Tibial artery (tissue), 4 donors: Measurements from ENCODE around the gene TMEM114.

Experiments
- DNase-seq, 2 donors: peaks; one replicate each; pipeline ENCODE4 v3.0.0-alpha.2; 2019
- H3K27ac ChIP-seq, 2 donors: fragments of 200-600 bp; sonication (generic) in 1 of 2; 1 replicate in 1 of 2; 2 replicates in 1 of 2; pipeline ENCODE4 v1.5.1; 2018 to 2019; ENCODE audit warnings: mild to moderate bottlenecking in 1 of 2
- H3K27me3 ChIP-seq, 2 donors: fragments of 200-600 bp; sonication (generic) in 1 of 2; one replicate each; pipeline versions ENCODE4 v1.5.1 to v1.6.0; 2016 to 2019
- H3K36me3 ChIP-seq, 3 donors: fragments of 200-600 bp; sonication (generic) in 2 of 3; one replicate each; pipeline ENCODE4 v1.5.1; 2016 to 2019; ENCODE audit warnings: mild to moderate bottlenecking in 2 of 3
- H3K4me1 ChIP-seq, 4 donors: fragments of 200-600 bp; sonication (generic) in 2 of 4; 1 replicate in 3 of 4; 2 replicates in 1 of 4; pipeline ENCODE4 v1.5.1; 2016 to 2019
- H3K4me3 ChIP-seq, 2 donors: fragments of 200-600 bp; sonication (generic) in 1 of 2; 1 replicate in 1 of 2; 2 replicates in 1 of 2; pipeline ENCODE4 v1.5.1; 2018 to 2019; ENCODE audit warnings: mild to moderate bottlenecking in 2 of 2
- H3K9me3 ChIP-seq, 3 donors: fragments of 200-600 bp; sonication (generic) in 1 of 3; one replicate each; pipeline ENCODE4 v1.5.1; 2016 to 2019
- intact Hi-C: fragments of 100-400 bp; cut with DNase I; formaldehyde crosslinking; loops from one replicate; pipeline ENCODE4 v1.15.0; 2023; ENCODE audit warnings: low total_unique reads
- TF ChIP-seq, protein P1 (sequence below), 2 experiments: fragments of 200-600 bp in 1 of 2; fragments of 450-650 bp in 1 of 2; IDR thresholded peaks; one replicate each; pipeline ENCODE4 v1.5.1; 2017 to 2019; ENCODE audit warnings: antibody characterized with exemption in 2 of 2, mild to moderate bottlenecking in 1 of 2, moderate library complexity in 1 of 2

TMEM114 gene

DNA sequence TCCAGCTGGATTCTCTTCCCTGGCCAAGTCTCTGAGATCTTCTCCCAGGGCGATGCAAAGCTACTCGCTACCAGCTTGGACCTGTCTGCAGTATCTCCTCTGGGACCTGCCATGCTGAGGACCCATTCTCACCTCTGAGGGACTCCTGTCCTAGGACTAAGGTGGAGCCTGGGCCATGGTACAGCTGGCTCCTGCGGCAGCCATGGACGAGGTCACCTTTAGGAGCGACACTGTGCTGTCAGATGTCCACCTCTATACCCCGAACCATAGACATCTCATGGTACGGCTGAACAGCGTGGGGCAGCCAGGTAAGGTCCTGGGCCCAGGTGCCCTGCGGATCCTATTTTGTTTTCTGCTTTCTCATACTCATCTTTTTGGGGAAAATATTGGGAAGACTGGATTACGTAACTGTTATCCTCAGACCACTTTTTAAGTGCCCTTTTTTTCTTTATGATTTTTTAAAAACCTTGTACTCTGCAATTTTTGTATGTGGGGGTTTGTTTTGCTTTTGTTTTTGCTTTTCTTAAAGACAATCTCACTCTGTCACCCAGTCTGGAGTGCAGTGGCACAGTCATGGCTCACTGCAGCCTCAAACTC is 35.3 kb upstream of the TMEM114 start:
- TF ChIP-seq, protein P1, sequence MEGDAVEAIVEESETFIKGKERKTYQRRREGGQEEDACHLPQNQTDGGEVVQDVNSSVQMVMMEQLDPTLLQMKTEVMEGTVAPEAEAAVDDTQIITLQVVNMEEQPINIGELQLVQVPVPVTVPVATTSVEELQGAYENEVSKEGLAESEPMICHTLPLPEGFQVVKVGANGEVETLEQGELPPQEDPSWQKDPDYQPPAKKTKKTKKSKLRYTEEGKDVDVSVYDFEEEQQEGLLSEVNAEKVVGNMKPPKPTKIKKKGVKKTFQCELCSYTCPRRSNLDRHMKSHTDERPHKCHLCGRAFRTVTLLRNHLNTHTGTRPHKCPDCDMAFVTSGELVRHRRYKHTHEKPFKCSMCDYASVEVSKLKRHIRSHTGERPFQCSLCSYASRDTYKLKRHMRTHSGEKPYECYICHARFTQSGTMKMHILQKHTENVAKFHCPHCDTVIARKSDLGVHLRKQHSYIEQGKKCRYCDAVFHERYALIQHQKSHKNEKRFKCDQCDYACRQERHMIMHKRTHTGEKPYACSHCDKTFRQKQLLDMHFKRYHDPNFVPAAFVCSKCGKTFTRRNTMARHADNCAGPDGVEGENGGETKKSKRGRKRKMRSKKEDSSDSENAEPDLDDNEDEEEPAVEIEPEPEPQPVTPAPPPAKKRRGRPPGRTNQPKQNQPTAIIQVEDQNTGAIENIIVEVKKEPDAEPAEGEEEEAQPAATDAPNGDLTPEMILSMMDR (IDR thresholded peaks at IDR 0.05), result no peak
- intact Hi-C loops, result no loop called here
- Histone ChIP-seq H3K4me3 (no peak overlapping the region), H3K36me3 (peaks cover 50 to 59% (median 52%) of the 10 kb centered on the region in 3 donors), H3K27ac (no peak overlapping the region), H3K27me3 (no peaks in the 10 kb centered on the region), H3K4me1 (peaks cover 0 to 19% (median 11%) of the 10 kb centered on the region in 4 donors), H3K9me3 (no peaks in the 10 kb centered on the region)
- DNase-seq, result no peak

DNA sequence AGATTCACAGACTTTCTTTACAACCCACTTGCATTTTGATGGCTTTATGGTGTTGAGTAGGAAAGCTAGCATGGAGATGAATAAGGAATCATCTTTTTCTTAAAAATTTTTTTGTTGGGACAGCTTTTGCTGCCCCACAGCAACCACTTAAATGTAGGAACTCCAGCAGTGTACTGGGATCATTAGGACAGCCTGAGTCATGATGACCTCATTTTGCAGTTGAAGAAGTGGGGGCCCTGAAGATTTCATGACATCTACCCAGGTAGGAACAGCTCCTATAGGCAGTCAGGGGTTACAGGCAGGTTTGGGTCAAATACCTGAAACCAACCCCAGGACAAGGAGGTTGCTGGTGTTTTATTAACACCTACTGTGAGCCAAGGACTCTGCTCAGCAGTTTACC is 33.3 kb upstream of the TMEM114 start:
- intact Hi-C loops, result no loop called here
- no peaks in the 10 kb centered on the region for H3K9me3 ChIP-seq
- no peak overlapping the region for H3K4me3 ChIP-seq
- H3K27me3 ChIP-seq, result no peaks in the 10 kb centered on the region
- H3K27ac ChIP-seq, result no peak overlapping the region
- peaks cover 30 to 40% (median 32%) of the 10 kb centered on the region in 3 donors for H3K36me3 ChIP-seq
- H3K4me1 ChIP-seq, result peaks cover 0 to 19% (median 11%) of the 10 kb centered on the region in 4 donors
- DNase-seq, result no peak
- TF ChIP-seq, protein P1 (IDR thresholded peaks at IDR 0.05), result no peak

DNA sequence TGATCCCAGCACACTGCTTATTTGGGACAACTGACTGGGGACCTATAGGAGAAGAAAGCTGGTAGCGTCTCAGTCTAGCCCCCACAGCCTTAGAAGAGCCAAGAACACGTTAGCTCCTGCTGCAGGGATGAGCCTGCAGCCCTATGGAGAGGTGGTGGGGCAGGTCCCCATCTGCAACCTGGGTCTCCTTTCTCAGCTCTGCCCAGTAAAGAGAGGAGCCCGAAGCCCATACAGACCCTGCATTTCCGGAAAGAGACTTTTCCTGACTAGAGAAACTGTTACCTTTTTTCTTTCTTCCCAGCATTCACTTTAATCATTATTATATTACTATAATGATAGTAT is 32.0 kb upstream of the TMEM114 start:
- Histone ChIP-seq H3K27me3 (no peaks in the 10 kb centered on the region), H3K9me3 (no peaks in the 10 kb centered on the region), H3K36me3 (peaks cover 17 to 26% (median 19%) of the 10 kb centered on the region in 3 donors), H3K4me3 (peak overlapping the region; percentile 80 to 89), H3K27ac (peak overlapping the region; percentile 82 to 84), H3K4me1 (peaks cover 0 to 19% (median 11%) of the 10 kb centered on the region in 4 donors)
- no peak for DNase-seq
- TF ChIP-seq, protein P1 (IDR thresholded peaks at IDR 0.05), result no peak
- intact Hi-C loops, result no loop called here

DNA sequence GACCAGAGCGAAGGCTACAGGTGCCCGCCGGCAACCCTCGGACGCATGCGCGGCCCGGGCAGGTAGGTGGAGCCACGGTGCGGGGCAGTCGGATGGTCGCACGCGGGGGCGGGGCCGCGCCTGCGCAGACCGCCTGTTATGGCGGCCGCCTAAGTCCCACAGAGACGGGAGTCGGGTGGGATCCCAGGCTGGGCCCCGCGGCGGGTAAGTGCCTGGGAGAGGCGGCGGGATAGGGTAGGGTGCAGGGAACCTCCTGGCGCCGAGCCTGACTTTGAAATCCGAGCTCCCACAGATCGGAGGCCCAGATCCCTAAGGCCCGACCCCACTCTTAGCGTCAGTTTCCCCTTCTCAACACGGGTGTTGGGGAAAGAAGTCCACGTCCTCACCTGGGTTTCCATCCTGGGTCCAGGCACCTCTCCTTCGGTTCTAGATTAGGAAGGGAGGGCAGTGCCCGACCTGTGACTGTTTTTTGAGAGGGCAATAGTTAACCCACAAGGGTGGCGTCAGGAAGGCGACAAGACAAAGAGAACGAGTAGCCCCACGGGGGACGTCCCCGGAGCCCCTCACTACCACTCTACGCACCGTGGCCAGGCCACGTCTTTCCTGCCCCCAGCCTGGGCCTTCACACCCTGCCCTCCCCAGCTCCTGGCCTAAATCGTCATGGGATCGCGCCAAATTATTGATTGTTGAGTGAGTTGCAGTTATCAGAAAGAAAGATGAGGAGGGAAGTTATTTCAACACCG is 31.4 kb upstream of the TMEM114 start, which contains the start of gene METTL22:
TSS of gene METTL22 (plus strand) at position 127 of the 743 bp plus-strand sequence. CDS start 3,968 bp downstream, outside the sequence.
- TF ChIP-seq, protein P1 (IDR thresholded peaks at IDR 0.05), result no peak
- peak; percentile 88 to 92 for DNase-seq
- Histone ChIP-seq H3K4me1 (peaks cover 0 to 19% (median 11%) of the 10 kb centered on the region in 4 donors), H3K27ac (peak within 1 kb of the TSS; percentile 82 to 84), H3K9me3 (no peaks in the 10 kb centered on the region), H3K27me3 (no peaks in the 10 kb centered on the region), H3K36me3 (peaks cover 12 to 21% (median 13%) of the 10 kb centered on the region in 3 donors), H3K4me3 (peak within 1 kb of the TSS; percentile 80 to 89)
- intact Hi-C loops, result loop anchor here (1.0 kb wide), 1 partner anchor 248 kb away; the partner anchor contains the start of gene CARHSP1

DNA sequence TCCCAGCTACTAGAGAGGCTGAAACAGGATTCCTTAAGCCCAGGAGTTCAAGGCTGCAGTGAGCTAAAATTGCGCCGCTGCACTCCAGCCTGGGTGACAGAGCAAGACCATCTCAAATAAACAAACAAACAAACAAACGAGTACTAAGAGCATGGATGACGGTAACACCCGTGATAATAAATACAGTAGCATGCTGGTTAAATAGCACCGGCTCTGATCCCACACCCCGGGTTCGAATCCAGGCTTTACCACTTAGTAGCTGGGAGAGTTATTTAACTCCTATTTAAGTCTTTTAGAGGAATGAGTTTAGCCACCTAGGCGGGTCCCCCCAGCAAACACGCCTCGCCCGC is 30.9 kb upstream of the TMEM114 start:
- peaks cover 8 to 15% (median 9%) of the 10 kb centered on the region in 3 donors for H3K36me3 ChIP-seq
- peak overlapping the region; percentile 82 to 84 for H3K27ac ChIP-seq
- intact Hi-C loops, result loop anchor here (1.0 kb wide), 1 partner anchor 248 kb away; the partner anchor contains the start of gene CARHSP1
- no peaks in the 10 kb centered on the region for H3K27me3 ChIP-seq
- no peak for DNase-seq
- peak overlapping the region; percentile 80 to 89 for H3K4me3 ChIP-seq
- TF ChIP-seq, protein P1 (IDR thresholded peaks at IDR 0.05), result no peak
- no peaks in the 10 kb centered on the region for H3K9me3 ChIP-seq
- H3K4me1 ChIP-seq, result peaks cover 0 to 19% (median 11%) of the 10 kb centered on the region in 4 donors
